Body of pancreas (tissue), 4 donors: ENCODE data around the gene RFC2. TPM values are rescaled to one million over a fixed set of nuclear protein-coding genes. Genes with fewer than 3 reads are reported as not detected.

Experiments used
- ATAC-seq: fragments of 150-250 bp; one replicate; pipeline ENCODE4 v1.9.1; 2016
- DNase-seq, 4 donors: peaks; one replicate each; pipeline ENCODE4 v3.0.0-alpha.2; 2019
- H3K27ac ChIP-seq, 4 donors: fragments of 200-600 bp; sonication (generic); 1 replicate in 3 of 4; 2 replicates in 1 of 4; pipeline versions ENCODE4 v1.5.1 to v1.6.1; 2016 to 2019; ENCODE audit warnings: mild to moderate bottlenecking in 1 of 4, mixed read lengths in 1 of 4, moderate library complexity in 1 of 4
- H3K27me3 ChIP-seq, 2 donors: fragments of 200-600 bp; sonication (generic); one replicate each; pipeline ENCODE4 v1.6.0; 2016; ENCODE audit warnings: mild to moderate bottlenecking in 1 of 2
- H3K36me3 ChIP-seq, 2 donors: fragments of 200-600 bp; sonication (generic); replicated peaks in 1 of 2; 2 replicates each; pipeline ENCODE4 v1.5.1; 2016; ENCODE audit warnings: low read depth in 2 of 2; ENCODE audit not compliant: insufficient read depth in 1 of 2
- H3K4me1 ChIP-seq: fragments of 200-600 bp; sonication (generic); one replicate; pipeline ENCODE4 v1.6.0; 2016
- H3K4me3 ChIP-seq, 2 donors: fragments of 200-600 bp; sonication (generic); 1 replicate in 1 of 2; 2 replicates in 1 of 2; pipeline ENCODE4 v1.5.1; 2016 to 2019
- H3K9me3 ChIP-seq, 3 donors: fragments of 200-600 bp; sonication (generic); 1 replicate in 2 of 3; 2 replicates in 1 of 3; pipeline ENCODE4 v1.5.1; 2016
- POLR2A ChIP-seq, 3 donors: fragments of 450-650 bp; IDR thresholded peaks; one replicate each; pipeline ENCODE4 v1.6.1; 2016; ENCODE audit warnings: antibody characterized with exemption in 3 of 3, mild to moderate bottlenecking in 2 of 3
- WGBS, 2 donors: methylation state at CpG; one replicate each; pipeline ENCODE4 v1.1.5; 2017; 5-methylcytosine and 5-hydroxymethylcytosine counted together
- intact Hi-C: fragments of 100-400 bp; cut with DNase I; formaldehyde crosslinking; loops from one replicate; pipeline ENCODE4 v1.15.1; 2023
- total RNA-seq, 2 donors: library from RNA; depleted of rRNA; stranded (reverse); fragments of >200 nt; gene quantifications; one replicate each; pipeline ENCODE4 v1.1.0, GENCODE V29; 2016
- TF ChIP-seq, protein P1 (sequence below), 7 experiments: fragments of 450-650 bp in 4 of 7; fragments of 200-600 bp in 3 of 7; sonication (generic) in 3 of 7; IDR thresholded peaks; one replicate each; pipeline ENCODE4 v1.5.1; 2016 to 2019; ENCODE audit warnings: antibody characterized with exemption in 7 of 7

RFC2 gene
- total RNA-seq, 2 donors from 2014 or later = 7.9 to 10.1 TPM

DNA sequence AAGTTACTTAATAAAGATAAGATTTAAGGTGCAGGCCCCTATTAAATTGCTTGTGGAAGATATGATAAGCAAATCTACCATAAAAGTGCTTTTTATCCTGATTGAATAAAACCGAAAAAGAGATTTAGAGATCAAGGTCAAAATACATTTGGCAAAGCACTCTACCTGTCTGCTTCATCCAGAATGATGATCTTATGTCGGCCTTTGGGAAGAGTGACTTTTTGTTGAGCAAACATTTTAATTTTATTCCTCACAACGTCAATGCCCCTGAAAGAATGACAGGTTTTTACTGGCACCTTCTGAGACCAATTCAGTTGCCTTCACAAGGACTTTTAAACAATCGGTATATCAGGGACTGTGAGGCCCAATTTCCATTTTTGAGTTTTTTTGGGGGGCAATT, 7.7 kb downstream of the RFC2 start:
- intact Hi-C loops = no loop called here
- H3K36me3 ChIP-seq = peaks cover 3 to 26% of the 10 kb centered on the region in 2 donors
- H3K9me3 ChIP-seq = no peaks in the 10 kb centered on the region
- H3K4me1 ChIP-seq = no peaks in the 10 kb centered on the region
- ATAC-seq (no peak), DNase-seq (no peak)
- H3K4me3 ChIP-seq = no peak overlapping the region
- no peak for TF ChIP-seq POLR2A (IDR thresholded peaks at IDR 0.05)
- TF ChIP-seq, protein P1, sequence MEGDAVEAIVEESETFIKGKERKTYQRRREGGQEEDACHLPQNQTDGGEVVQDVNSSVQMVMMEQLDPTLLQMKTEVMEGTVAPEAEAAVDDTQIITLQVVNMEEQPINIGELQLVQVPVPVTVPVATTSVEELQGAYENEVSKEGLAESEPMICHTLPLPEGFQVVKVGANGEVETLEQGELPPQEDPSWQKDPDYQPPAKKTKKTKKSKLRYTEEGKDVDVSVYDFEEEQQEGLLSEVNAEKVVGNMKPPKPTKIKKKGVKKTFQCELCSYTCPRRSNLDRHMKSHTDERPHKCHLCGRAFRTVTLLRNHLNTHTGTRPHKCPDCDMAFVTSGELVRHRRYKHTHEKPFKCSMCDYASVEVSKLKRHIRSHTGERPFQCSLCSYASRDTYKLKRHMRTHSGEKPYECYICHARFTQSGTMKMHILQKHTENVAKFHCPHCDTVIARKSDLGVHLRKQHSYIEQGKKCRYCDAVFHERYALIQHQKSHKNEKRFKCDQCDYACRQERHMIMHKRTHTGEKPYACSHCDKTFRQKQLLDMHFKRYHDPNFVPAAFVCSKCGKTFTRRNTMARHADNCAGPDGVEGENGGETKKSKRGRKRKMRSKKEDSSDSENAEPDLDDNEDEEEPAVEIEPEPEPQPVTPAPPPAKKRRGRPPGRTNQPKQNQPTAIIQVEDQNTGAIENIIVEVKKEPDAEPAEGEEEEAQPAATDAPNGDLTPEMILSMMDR (IDR thresholded peaks at IDR 0.05) = no peak
- no peak overlapping the region for H3K27ac ChIP-seq
- 23 to 31% methylated on average over 4 of the region's 4 CpGs for WGBS, 2 donors
- no peaks in the 10 kb centered on the region for H3K27me3 ChIP-seq

DNA sequence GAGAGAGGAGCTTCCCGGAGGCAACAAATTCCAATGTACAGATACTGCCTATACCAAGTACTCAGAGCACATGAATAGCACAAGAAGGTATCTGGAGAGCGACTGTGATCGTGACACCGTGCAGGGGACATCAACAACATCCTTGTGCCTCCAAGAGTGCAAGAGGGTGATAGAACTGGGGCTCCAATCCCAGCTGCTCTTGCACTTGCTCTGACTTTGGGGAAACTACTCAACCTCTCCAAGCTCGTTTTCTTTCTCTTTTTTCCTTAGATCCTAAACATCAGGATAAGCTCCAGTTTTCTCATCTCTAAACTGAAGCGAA, 12.1 kb downstream of the RFC2 start:
- H3K4me3 ChIP-seq = no peak overlapping the region

DNA sequence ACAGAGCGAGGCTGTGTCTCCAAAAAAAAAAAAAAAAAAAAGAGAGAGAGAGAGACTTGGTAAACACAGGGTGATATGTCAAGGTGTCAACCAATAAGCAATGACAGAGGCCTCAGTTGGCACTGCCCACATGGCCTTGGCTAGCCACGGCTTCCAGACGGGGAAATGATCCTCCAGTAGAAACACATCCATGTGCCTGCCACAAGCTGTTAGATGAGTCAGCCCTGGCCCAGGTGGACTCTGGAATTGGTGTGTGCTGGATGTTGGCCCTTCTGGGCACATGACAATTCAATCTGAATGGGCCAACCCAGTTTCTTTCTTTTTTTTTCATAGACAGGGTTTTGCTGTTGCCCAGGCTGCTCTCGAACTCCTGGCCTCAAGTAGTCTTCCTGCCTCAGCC, 13.7 kb downstream of the RFC2 start:
- intact Hi-C loops = no loop called here
- Histone ChIP-seq H3K36me3 (peaks cover 0 to 32% of the 10 kb centered on the region in 2 donors), H3K9me3 (no peaks in the 10 kb centered on the region), H3K27me3 (no peaks in the 10 kb centered on the region), H3K4me3 (no peak overlapping the region), H3K27ac (no peak overlapping the region), H3K4me1 (no peaks in the 10 kb centered on the region)
- peak in 2 of 4 donors; percentile 22 to 48 for DNase-seq
- no peak for TF ChIP-seq POLR2A (IDR thresholded peaks at IDR 0.05)
- TF ChIP-seq, protein P1 (IDR thresholded peaks at IDR 0.05) = no peak
- WGBS, 2 donors = 65 to 72% methylated on average over 4 of the region's 4 CpGs
- ATAC-seq = no peak

More for the DNA sequence above, 12.1 kb downstream of the RFC2 start:
- intact Hi-C loops = no loop called here
- Histone ChIP-seq H3K27me3 (no peaks in the 10 kb centered on the region), H3K36me3 (peaks cover 0 to 27% of the 10 kb centered on the region in 2 donors), H3K27ac (no peak overlapping the region), H3K9me3 (no peaks in the 10 kb centered on the region), H3K4me1 (no peaks in the 10 kb centered on the region)
- WGBS, 2 donors = 84 to 87% methylated on average over 6 of the region's 6 CpGs
- DNase-seq (no peak), ATAC-seq (no peak)
- TF ChIP-seq POLR2A (IDR thresholded peaks at IDR 0.05) = no peak

DNA sequence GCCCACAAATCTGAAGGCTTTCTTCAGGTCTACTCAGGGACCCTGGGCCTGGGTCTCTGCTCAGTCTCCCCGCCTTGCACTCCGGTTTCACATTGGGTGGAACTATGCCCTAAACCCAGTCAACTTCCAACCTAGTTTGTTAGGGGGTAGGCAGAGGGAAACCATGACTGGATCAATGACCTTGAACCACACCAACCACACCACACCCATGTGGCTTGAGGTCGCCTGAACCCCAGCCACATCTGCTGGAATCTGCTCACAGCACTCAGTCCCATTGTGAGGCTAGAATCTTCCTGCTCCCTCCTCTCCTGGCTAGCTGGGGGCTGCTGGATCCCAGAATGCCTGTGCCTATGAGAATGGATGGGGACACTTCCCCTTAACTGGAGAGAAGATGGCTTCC, 17.9 kb downstream of the RFC2 start:
- H3K4me1 ChIP-seq = peaks cover 9% of the 10 kb centered on the region
- no peak for ATAC-seq
- TF ChIP-seq, protein P1 (IDR thresholded peaks at IDR 0.05) = no peak
- TF ChIP-seq POLR2A (IDR thresholded peaks at IDR 0.05) = no peak
- peaks cover 0 to 27% of the 10 kb centered on the region in 2 donors for H3K36me3 ChIP-seq
- H3K9me3 ChIP-seq = no peaks in the 10 kb centered on the region
- H3K4me3 ChIP-seq = no peak overlapping the region
- 86 to 100% methylated on average over 1 to 3 of the region's 3 CpGs for WGBS, 2 donors
- intact Hi-C loops = no loop called here
- no peak overlapping the region for H3K27ac ChIP-seq
- DNase-seq = no peak
- no peaks in the 10 kb centered on the region for H3K27me3 ChIP-seq

DNA sequence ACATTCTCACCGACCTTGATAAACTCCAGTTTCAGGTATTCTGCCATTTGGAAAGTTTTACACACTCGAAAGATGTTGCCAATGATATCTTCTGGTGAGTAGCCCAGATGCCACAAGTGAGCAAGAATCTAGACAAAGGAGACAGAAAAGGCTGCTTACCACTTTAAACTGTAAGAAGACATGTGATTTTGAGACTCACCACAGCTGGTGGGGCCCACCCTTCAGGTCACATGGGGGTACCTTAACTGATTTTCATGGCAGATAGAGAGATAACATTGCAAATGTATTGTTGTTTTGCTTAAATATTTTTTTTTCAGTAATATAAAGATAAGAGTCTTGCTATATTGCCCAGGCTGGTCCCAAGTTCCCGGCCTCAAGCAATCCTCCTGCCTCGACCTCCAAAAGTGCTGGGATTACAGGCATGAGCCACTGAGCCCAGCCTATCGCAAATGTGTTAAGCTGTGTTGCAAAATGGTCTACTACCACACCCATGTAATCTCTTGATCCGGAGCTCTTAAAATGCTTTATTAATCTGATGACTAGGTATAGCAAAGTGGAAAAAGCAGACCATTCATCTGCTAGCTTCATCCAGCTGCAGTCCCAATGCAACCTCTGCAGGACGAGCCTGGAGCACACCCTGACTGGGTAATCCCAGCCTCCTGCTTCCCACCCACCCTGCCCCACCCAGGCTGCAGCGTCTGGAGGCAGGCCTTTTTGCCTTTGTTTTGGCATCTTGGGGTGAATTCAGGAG, 18.5 kb downstream of the RFC2 start:
- Histone ChIP-seq H3K27ac (no peak overlapping the region), H3K9me3 (no peaks in the 10 kb centered on the region), H3K4me3 (no peak overlapping the region), H3K36me3 (peaks cover 0 to 25% of the 10 kb centered on the region in 2 donors), H3K27me3 (no peaks in the 10 kb centered on the region), H3K4me1 (peaks cover 9% of the 10 kb centered on the region)
- WGBS, 2 donors = 91 to 94% methylated on average over 7 to 8 of the region's 8 CpGs
- ATAC-seq (no peak), DNase-seq (no peak)
- TF ChIP-seq, protein P1 (IDR thresholded peaks at IDR 0.05) = no peak
- TF ChIP-seq POLR2A (IDR thresholded peaks at IDR 0.05) = no peak
- intact Hi-C loops = no loop called here
